ENCODE measurements around the gene ARL9.
A peak's percentile ranks its signal among the peaks of the same experiment; 100 is the strongest.

The ARL9 gene

GRCh38 chr4:56531149-56531770 is 25.7 kb downstream of the ARL9 start:
- DNase-seq (ENCODE audit: low read depth in 2 of 2, low spot score in 1 of 2) = no peak

GRCh38 chr4:56531823-56532222 is 26.2 kb downstream of the ARL9 start:
- DNase-seq (ENCODE audit: low read depth in 2 of 2, low spot score in 1 of 2) = no peak

- DNase-seq (ENCODE audit: low read depth in 2 of 2, low spot score in 1 of 2) = no peak
Measured at GRCh38 chr4:56532239-56532638, 26.6 kb downstream of the ARL9 start.

GRCh38 chr4:56535915-56536314 is 30.3 kb downstream of the ARL9 start:
- no peak for DNase-seq (ENCODE audit: low read depth in 2 of 2, low spot score in 1 of 2)

- no peak for DNase-seq (ENCODE audit: low read depth in 2 of 2, low spot score in 1 of 2)
Measured at GRCh38 chr4:56537147-56537546, 31.6 kb downstream of the ARL9 start.

- no peak for DNase-seq (ENCODE audit: low read depth in 2 of 2, low spot score in 1 of 2)
Measured at GRCh38 chr4:56540826-56541225, 35.2 kb downstream of the ARL9 start.

GRCh38 chr4:56544573-56545131 is 39.1 kb downstream of the ARL9 start:
- peak; percentile 51 to 77 for DNase-seq (ENCODE audit: low read depth in 2 of 2, low spot score in 1 of 2)

- DNase-seq (ENCODE audit: low read depth in 2 of 2, low spot score in 1 of 2) = no peak
Measured at GRCh38 chr4:56550642-56551041, 45.1 kb downstream of the ARL9 start.

- DNase-seq (ENCODE audit: low read depth in 2 of 2, low spot score in 1 of 2) = no peak
Measured at GRCh38 chr4:56551516-56551915, 45.9 kb downstream of the ARL9 start.

- DNase-seq (ENCODE audit: low read depth in 2 of 2, low spot score in 1 of 2) = no peak
Measured at GRCh38 chr4:56552273-56552672, 46.7 kb downstream of the ARL9 start.

- no peak for DNase-seq (ENCODE audit: low read depth in 2 of 2, low spot score in 1 of 2)
Measured at GRCh38 chr4:56570041-56570440, 64.5 kb downstream of the ARL9 start.

Data from stimulated activated CD8-positive, alpha-beta memory T cell treated with anti-CD3 and anti-CD28 coated beads, Interleukin-4, amount 100 ng/mL, for 4 hours (primary cell).